Measurements from ENCODE around the gene GRID1.

Gene GRID1

DNA sequence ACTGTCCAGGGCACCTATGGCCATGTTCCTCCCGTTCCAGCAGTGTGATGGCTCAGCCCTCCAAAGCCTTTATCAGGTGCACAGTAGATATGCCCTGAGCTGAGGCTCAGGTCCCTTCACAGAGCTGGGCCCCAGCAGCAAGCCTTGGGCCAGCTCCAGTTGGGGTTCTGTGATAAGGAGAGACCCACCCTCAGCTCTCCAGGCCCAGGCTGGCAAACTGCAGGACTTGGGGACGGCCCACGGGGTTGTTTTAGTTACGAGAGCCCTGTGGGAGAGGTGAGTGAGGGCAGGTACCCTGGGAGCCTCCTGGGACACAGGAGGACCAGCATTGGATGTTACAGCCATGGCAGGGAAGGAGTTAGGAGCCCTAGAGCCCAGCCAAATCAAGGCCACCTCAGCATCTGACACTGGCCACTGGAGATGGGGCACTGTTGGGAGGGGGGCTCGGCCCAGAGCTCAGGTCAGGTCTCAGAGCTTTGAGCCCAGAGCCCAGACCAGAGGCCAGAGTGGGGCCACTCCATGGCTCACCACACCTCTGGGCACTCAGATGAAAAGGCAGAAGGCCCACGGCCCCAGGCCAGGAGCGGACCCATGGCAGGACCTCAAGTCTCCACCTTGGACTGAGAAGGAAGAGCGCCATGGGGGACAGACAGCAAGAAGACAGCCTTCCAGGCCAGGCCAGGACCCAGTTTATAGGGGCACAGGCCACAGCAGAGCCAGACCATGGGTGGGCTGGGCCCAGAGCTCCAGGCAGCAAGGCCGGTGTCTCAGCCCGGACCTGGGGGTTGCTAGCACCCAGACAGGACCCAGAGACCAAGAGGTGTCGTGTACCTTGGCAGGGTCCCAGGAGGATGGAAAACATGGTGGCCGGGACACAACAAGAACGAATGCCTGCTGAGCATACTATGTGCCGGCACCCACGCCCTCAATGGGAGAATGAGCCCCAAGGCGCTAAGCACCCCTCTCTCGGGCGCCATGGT, 12.8 kb downstream of the GRID1 start:
- no peak for DNase-seq

DNA sequence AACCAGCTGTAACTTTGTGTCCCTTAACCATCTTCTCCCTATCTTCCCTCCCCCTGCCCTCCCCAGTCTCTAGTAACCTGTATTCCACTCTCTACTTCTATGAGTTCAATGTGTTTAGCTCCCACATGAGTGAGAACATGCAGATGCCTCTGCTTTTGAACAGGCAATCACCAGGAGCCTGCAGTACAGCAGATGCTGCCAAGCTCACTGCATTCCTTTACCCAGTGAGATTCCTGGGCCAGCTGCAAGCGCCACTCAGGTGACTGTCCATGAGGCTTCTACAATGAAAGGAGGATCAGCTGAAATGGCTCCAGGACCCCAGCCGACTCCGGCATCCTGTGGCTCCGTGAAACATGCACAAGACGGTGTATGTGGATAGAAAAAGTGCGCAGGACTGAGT, 15.7 kb downstream of the GRID1 start:
- no peak for DNase-seq

DNA sequence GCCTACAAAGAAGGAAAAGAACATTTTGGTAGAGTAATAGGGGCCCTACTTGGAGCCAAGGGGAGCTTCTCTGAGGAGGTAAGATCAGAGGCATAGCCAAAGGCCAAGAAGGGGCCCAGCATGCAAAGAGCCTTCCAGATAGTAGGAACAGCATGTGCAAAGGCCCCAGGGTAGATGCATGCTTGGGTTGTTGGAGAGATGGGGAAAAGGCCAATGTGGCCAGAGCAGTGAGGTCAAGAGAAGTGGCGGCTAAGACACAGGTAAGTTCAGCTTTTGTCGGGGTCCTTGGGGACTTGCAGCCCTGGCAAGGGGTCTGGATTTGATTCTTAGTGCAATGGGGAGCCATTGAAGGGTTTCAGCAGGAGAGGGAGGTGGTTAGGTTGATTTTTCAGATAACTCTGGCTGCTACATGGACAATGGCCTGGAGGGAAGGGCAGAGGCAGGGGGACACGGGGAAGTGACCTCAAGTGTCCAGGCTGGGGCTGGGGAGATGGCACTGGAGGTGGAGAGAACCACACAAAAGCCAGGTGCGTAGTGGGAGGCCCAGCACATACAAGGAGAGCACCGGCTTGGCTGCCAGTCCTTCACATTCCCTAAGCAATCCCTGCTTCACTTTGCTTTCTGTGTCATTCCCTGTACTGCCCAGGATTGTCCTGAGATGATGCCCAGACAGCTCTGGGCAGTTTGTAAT, 16.5 kb downstream of the GRID1 start:
- no peak for DNase-seq

DNA sequence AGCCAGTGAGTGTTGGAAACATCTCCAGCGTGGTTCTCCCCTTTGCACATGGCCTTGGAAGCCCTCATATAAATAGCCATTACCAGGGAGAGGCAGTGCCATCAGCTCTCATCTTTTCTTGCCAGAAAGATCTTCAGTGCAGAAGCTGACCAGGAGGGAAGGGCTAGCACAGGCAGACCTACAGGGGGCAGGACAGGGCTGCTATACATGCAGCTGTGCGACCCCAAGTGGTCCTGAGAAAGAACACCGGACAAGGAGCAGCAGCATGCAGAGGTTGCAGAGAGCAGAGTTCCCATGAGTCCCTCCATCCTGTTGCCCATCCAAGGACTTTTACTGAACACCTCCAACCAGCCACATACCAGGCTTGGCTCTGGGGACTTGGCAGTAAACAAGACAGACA, 17.1 kb downstream of the GRID1 start:
- no peak for DNase-seq

DNA sequence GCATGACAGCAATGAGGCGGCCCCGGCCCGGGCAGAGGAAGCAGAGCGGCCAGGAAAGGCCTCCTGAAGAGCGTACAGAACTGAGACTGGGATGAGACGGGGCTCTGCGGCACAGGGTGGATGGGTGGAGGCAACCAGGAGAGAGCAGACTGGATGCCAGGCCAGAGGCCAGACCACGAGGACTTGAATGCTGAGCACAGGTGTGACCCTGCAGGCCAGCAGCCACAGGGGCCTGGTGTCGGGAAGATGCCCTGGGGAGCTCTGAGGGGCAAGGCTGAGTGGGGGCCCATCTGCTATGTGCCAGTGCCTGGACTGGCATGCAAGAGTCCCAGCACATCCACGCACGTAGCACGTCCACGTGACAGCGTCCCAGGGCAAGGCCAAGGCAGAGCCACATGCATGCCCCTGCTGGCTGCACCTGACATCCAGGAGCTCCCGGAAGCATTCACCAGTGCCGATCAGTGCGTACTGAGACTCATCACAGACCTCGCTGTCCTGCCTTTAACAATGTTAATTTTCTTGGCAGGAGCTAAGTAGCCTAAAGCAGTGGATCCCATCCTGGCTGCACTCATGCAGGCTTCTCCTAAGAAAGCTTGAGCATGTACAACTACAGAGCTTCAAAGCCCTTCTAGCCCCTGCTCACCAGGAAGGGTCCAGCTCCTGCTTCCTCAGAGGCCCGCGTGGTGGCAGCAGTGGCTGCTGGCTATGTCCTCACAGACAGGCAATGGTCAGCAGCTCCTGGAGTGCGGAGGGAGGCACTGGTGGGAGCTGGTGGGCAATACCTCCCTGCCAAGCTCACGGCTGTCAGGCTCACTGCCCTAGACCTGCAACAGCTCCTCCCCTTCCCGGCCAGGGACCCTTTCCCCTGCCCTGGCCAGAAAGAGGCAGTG, 18.0 kb downstream of the GRID1 start:
- DNase-seq, result no peak

DNA sequence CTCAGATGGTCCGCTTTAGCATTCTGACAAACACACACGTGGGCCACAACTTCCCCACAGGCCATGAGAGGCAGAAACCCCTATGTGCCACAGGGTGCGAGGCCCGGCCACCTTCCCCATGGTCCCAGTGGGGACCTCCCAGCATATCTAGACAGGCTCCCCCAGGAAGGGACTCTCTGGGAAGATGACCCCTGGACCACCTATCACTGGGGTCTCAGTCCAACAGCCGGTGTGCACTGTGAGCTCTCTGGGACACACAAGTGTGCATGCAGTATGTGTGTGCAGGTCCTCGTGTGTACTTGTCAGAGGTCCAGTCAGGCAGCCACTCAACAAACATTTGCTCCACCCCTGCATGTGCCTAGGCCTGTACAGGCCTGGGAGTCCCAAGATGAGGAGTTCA, 18.7 kb downstream of the GRID1 start:
- no peak for DNase-seq

DNA sequence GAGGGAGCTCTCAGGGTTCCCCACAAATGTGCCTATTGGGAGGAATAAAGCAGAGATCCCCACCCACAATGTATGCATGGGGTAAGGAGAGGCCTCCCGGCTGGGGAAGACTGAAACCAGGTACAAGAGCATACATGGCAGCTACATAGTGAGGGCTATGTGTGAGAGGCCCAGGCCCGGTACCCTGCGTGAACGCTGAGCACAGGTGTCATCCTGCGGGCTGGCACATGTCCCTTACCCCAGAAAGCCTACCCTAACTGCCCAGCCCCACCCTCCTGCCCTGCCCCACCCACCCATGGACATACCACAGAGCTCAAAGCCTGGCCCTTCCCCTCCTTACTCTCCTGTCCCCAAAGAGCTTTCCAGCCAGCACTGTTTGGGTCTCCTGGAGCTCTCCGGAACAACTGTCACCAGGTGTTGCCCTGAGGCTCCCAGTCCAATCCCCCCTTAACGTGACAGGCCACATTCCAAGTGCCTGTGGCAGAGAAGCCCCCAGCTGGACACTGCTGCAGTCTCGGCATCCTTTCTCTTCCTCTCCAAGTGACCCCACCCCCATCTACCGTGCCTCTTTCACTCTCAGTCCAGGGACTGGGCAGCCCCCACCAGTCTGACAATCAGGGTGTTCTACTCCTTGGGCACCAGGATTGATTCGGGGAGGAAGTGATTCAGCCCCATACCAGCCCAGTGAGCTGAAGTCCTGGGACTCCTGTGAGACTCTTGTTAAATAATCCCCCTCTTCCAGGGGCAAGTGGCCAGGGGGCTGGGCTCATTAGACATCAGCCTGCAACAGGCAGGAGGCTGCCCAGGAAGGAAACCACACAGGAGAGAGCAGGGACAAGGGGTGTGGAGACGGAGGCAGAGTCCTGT, 19.6 kb downstream of the GRID1 start:
- DNase-seq, result no peak

DNA sequence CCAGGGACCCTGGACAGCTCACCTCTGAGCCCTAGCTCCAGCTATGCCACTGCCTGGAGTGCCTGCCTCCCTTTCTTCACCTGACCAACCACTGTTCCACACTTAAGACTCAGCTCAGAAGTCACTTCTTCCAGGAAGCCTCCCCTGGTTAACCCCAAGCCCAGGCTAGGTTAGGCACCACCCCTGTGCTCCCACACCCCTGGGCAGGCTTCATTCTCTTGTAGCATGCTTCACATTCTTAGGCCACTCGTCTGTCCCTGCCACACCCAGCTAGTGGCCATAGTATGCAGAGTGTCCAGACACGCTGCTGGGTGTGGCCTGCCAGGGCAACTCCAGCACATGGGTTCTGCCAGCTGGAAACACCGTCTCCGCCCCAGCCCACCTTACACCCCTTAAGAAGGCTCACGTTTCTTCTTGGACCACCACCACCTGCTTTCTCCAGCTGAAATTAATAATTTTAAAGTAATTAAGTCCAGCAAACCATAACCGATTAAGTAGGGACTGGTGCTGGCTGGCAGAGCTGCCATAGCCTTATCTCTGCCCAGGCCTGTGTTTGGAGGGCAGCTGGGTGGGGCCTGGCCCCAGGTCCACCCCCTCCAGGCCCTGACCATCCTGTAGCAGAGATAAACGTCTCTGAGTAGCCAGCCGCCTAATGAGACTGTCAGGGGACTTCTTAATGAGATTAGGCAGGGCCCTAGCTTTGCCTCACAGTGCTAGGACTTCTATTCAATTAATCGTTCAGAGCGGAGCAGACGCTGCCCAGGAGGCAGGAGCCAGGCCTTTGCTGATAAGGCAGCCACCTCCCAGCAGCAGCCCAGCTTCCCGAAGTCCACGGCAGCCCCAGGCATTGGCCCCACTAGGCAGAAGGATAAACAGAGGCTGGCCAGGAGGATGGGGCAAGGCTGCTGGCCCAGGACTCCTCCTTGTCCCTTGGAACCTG, 20.5 kb downstream of the GRID1 start:
- DNase-seq, result no peak

DNA sequence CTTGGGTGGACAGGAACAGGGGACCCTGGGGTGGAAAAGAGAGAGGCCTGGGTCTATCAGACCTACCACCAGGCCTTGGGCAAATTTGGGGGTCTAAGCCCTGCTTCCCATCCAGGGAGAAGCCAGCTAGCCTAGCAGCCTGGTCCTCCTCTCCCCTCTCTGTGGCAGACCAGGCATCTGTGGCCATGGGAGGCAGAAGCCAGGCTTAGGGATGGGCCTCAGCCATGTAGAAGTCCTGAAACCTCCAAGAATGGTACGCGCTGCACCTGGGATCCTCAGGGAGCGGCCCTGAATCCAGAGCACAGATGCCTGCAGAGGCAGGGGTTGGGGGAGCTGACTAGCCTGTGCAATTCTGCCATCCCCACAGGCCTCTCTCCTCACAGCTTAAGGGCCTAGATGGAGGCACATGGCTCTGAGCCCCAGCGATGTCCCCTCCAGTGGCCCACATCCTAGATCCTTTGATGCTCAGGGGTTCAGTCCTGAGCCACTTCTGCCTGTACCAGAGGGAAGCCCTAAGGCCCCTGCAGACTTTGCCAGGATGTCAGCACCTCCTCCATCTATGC, 21.2 kb downstream of the GRID1 start:
- DNase-seq, result no peak

DNA sequence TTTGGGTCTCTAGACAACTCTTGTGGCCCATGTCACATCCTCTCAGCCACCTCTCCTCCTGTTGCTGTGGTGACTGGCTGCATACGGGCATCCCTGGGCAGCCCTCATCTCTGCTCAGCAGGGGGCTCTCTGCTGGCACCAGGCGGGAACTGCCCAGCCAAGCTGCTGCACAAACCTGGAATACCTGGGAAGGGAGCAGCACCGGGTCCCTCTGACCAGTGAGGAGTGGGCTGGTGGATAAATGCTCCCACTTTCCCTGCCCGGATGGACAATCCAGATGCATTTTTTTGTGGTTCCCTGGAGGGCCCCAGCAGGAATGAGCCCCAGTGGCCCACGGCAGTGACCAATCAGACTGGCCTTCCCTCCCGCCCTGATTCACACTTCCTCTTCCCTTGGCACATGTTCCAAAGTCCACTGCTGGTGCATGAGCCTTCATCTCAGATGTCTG, 21.9 kb downstream of the GRID1 start:
- DNase-seq, result no peak

DNA sequence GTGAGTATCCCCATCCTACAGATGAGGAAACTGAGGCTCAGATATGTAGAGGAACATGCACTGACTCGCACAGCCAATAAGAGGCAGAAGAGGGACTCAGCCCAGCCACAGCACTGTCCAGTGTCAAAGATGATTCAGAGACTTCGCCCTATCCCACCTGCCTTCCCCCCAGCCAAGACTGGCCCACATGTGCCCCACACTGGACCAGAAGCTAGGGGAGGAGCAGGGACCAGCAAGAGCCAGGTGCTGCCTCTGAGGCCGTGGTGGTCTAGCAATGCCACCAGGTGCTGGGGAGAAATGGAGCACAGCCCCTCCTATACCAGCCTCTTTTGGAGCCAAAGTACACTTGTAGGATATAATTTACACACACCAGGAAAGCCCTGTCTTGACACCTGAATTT, 22.3 kb downstream of the GRID1 start:
- no peak for DNase-seq

DNA sequence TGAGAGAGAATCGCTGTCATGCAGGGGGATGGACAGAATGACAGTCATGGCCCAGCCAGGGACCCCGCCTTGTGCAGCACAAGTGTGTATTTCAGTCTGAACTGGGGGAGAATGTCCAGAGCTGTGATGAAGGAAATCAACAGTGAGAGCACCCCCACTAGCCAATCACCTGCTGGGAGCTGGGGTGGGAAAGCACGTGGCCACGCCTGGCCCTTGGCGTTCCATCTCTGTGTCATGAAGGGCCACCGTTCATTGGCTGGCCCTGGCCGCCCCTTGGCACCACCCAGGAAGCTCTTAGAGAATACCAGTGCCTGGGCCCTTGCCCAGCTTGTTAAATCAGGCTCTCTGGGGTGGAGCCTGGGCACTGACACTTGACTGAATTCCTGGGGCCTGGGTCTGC, 22.8 kb downstream of the GRID1 start:
- DNase-seq, result no peak

DNA sequence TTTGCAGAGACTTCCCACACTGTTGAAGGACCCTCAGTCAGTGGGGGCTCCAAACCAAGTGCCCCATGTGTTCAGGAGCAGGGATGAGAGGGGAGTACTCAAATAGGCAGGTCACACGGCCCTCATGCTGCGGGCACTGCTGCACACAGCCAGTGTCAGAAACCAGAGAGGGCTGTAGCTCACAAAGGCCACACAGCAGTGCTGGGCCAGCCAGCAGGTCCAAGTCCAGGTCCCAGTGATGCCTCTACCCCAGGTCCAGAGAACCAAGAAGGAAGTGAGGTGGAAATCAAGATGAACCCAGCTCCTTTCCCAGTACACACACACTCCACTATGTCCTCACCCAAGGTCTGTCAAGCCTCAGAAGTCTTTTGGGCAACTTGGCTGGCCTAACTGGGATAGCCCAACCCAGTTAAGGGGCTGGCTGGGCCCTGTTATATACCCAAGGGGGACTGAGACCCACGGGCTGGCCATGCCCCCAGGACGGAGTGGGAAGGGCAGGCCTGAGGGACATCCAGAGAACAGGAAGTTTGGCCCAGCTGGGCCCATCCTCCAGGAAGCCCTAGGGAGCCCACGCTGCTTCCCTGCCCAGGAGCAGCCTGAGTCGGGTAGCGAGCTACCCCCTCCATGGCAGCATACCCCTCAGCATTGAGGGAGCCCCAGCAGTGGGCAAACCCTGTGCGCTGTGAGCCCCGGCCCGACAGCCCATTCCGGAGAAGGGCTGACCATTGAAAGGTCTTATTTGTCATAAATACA, 24.3 kb downstream of the GRID1 start:
- DNase-seq, result no peak

DNA sequence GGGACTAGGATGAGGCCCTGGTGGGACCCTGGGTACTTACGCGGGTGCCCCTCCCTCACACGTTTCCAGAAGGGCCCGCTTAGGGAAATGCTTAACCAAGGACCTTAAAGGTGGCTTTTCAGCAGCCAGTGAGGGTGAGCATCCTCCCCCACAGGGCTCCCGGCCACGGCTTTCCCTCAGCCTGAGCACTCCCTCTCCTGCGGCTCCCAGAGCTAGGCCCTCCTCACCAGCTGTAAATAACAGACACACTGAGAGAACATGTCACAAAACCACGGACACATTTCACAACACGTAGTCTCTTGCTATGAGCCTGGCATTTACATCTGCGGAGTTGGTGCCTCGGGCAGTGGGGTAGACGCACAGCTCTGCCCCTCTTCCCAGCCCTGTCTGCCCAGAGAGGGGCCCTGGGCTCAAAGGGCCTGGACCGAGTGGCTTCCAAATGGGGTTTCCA, 25.2 kb downstream of the GRID1 start:
- no peak for DNase-seq

DNA sequence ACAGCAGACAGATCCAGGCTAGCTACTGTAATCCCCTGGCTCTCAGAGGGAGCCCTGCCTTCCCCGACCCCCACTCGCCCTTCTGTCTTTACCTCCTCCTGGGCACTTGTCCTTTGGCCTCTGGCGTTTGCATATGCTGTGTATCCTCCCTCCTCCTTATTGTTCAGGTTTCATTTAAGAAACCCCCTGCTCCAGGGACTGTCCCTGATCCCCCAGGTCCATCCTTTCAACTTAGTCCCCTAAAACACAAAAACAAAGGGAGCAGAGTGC, 25.7 kb downstream of the GRID1 start:
- DNase-seq, result no peak

DNA sequence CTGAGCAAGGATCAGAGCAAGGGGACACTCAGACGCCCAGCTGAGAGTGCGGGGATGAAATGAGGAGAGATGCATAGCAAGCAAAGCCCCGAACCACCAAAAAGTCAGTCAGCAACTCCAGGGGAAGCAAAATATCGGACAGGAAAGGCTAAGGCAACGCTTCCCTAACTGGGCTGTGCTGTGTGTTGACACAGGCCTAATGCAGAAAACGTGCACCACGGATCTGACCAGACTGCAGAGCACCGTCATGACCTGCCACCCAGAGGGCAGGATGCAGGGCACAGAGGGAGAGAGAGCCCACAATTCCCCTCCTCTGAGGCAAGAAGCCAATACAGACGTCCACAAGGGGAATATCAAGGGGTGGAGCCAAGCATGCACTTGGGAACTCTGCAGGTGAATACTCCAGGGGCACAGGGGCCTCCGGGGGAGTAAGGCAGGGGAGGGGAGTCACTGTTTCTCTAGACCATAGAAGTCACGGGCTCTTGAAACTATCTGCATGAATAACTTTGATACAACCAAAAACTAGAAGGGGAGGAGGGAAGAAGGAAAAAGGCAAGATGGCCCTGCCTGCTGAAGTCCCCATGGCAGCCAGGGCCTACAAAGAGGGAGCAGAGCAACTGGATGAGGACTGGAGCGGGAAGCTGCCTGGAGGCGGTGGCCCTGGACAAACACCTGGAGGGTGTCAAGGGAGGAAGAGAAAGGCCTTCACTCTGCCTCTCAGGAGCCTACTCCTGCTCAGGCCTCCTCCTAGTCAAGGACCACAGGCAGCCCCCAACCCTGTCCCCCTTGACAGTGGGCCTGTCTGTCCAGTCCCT, 26.2 kb downstream of the GRID1 start:
- DNase-seq, result no peak

DNA sequence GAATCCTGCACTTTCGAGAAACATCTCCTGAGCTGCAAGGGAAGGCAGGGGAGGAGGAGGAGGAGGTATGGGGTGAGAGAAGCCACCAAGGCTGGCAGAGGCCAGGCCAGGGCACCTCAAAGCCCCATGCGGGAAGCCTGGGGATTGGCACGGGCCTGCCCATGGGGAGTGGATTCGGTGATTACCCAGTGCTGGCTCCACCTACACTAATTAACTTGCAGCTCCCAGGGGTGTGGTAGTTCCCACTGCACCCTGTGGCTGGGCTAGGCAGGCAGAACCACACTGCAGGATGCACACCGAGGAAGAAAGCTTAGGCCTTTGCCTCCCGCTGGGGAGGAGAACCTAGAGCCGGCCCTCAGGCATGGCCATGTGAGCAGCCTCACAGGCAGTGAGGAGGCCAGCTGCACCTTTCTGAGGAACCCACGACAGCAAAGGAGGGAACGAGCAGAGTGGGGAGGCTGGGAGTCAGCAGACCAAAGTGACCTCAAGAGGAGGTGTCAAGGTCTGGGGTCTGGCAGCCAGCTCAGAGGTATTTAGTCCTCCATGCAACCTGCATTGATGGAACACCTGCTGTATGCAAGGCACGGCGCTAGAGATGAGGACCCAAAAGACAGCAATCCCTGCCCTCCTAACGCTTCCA, 27.2 kb downstream of the GRID1 start:
- no peak for DNase-seq

DNA sequence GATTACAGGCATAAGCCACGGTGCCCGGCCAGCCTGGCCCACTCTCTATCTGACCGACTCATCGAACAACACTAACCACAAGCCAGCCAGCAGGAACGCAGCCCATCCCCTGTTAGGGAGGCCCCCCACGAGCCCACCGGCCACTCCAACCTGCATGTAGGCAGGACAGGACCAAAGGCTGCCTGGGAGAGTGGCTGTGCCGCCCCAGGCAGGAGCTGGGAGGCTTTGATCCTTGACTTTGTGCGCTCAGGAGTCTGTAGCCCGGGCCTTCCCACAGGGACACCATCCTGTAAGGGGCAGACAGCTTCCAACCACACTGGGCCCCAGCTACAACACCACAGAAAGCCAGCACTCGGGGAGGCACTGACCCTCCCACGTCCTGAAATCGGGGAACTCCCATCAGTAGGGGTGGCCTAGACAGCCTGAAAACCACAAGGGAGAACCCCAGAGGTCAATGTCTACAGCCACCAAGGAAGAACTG, 29.4 kb downstream of the GRID1 start:
- DNase-seq, result no peak

All from stimulated activated naive CD4-positive, alpha-beta T cell (primary cell).